Lung (tissue), 16 donors: Measurements from ENCODE around the gene INTS3. TPM values are rescaled to one million over a fixed set of nuclear protein-coding genes. Genes with fewer than 3 reads are reported as not detected.

Experiments
- ATAC-seq: fragments of 200-7000 bp; cut with Tn5 transposase; one replicate; pipeline ENCODE4 v1.9.1; 2020; ENCODE audit warnings: moderate number of reproducible peaks; ENCODE audit not compliant: insufficient read depth, low FRiP score
- DNase-seq, 3 donors: peaks; one replicate each; pipeline ENCODE4 v3.0.0-alpha.2; 2013 to 2017
- H3K27ac ChIP-seq, 2 donors: one replicate each; pipeline ENCODE4 v1.5.1; 2013; ENCODE audit warnings: mild to moderate bottlenecking in 2 of 2, moderate library complexity in 2 of 2, control low read depth in 1 of 2, inconsistent platforms in 1 of 2, low read depth in 1 of 2, low read length in 1 of 2
- H3K27me3 ChIP-seq, 3 donors: one replicate each; pipeline ENCODE4 v1.5.1; 2013; ENCODE audit warnings: low read length in 2 of 3; ENCODE audit not compliant: control insufficient read depth in 3 of 3, insufficient read depth in 3 of 3
- H3K36me3 ChIP-seq, 4 donors: one replicate each; pipeline ENCODE4 v1.5.1; 2013; ENCODE audit warnings: low read length in 4 of 4, mild to moderate bottlenecking in 1 of 4, moderate library complexity in 1 of 4; ENCODE audit not compliant: control insufficient read depth in 4 of 4, insufficient read depth in 4 of 4
- H3K4me1 ChIP-seq, 5 donors: one replicate each; pipeline ENCODE4 v1.5.1; 2013; ENCODE audit warnings: low read length in 5 of 5, mild to moderate bottlenecking in 2 of 5, moderate library complexity in 1 of 5; ENCODE audit not compliant: control insufficient read depth in 5 of 5, insufficient read depth in 5 of 5
- H3K4me3 ChIP-seq: one replicate; pipeline ENCODE4 v1.5.1; 2013; ENCODE audit warnings: mild to moderate bottlenecking, control low read depth, moderate library complexity
- H3K9ac ChIP-seq, 2 donors: one replicate each; pipeline ENCODE4 v1.5.1; 2013; ENCODE audit warnings: low read length in 2 of 2, control low read depth in 1 of 2; ENCODE audit not compliant: insufficient read depth in 1 of 2
- H3K9me3 ChIP-seq, 4 donors: one replicate each; pipeline ENCODE4 v1.5.1; 2013; ENCODE audit warnings: low read length in 3 of 4, mild to moderate bottlenecking in 1 of 4, moderate library complexity in 1 of 4; ENCODE audit not compliant: control insufficient read depth in 4 of 4, insufficient read depth in 3 of 4
- CTCF ChIP-seq: IDR thresholded peaks from 2 replicates; pipeline ENCODE4 v1.5.1; 2012; ENCODE audit warnings: mild to moderate bottlenecking; ENCODE audit errors: control extremely low read depth, extremely low read depth
- WGBS, 2 donors: extraction: QIAGEN DNeasy Blood & Tissue Kit; methylation state at CpG; one replicate each; pipeline ENCODE4 v1.1.7; 2013; 5-methylcytosine and 5-hydroxymethylcytosine counted together
- long read RNA-seq, 5 donors: transcript quantifications; one replicate each; lab custom pipeline, GENCODE V29; 2026
- polyA plus RNA-seq, 2 donors: library from polyadenylated mRNA; stranded (reverse); fragments of 200-250 nt; gene quantifications; one replicate each; pipeline ENCODE4 v1.2.1, GENCODE V29; 2013
- total RNA-seq, 2 donors: library from RNA; depleted of rRNA in 1 of 2; stranded (reverse); fragments of >200 nt in 1 of 2; gene quantifications; one replicate each; pipeline ENCODE4 v1.2.1, GENCODE V29; 2014 to 2021
- donor health status: control.
- donor health status: control.
- donor health status: Bipolar disorder and iron deficiency.
- donor health status: healthy.
- donor health status: DM: yes; HTN: yes; CAD: no.

The INTS3 gene, protein sequence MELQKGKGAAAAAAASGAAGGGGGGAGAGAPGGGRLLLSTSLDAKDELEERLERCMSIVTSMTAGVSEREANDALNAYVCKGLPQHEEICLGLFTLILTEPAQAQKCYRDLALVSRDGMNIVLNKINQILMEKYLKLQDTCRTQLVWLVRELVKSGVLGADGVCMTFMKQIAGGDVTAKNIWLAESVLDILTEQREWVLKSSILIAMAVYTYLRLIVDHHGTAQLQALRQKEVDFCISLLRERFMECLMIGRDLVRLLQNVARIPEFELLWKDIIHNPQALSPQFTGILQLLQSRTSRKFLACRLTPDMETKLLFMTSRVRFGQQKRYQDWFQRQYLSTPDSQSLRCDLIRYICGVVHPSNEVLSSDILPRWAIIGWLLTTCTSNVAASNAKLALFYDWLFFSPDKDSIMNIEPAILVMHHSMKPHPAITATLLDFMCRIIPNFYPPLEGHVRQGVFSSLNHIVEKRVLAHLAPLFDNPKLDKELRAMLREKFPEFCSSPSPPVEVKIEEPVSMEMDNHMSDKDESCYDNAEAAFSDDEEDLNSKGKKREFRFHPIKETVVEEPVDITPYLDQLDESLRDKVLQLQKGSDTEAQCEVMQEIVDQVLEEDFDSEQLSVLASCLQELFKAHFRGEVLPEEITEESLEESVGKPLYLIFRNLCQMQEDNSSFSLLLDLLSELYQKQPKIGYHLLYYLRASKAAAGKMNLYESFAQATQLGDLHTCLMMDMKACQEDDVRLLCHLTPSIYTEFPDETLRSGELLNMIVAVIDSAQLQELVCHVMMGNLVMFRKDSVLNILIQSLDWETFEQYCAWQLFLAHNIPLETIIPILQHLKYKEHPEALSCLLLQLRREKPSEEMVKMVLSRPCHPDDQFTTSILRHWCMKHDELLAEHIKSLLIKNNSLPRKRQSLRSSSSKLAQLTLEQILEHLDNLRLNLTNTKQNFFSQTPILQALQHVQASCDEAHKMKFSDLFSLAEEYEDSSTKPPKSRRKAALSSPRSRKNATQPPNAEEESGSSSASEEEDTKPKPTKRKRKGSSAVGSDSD
- total RNA-seq (10 to 100 TPM; 63.5 to 70.4 TPM), polyA plus RNA-seq (10 to 100 TPM; 31.3 to 38.6 TPM)
- long read RNA-seq, donor 1, full-length matches to known transcripts, result 9 of 33 reads
- long read RNA-seq, donor 1, partial matches to known transcripts, result 24 of 33 reads
- long read RNA-seq, donor 1, other reads (novel, unspliced or antisense), result 0 of 33 reads
- long read RNA-seq, donor 2, result 0 reads
- long read RNA-seq, donor 3, partial matches to known transcripts, result 6 of 7 reads
- long read RNA-seq, donor 3, other reads (novel, unspliced or antisense), result 0 of 7 reads
- long read RNA-seq, donor 4, partial matches to known transcripts, result 26 of 26 reads
- long read RNA-seq, donor 4, other reads (novel, unspliced or antisense), result 0 of 26 reads
- long read RNA-seq, donor 5, full-length matches to known transcripts, result 5 of 47 reads
- long read RNA-seq, donor 5, partial matches to known transcripts, result 42 of 47 reads
- long read RNA-seq, donor 5, other reads (novel, unspliced or antisense), result 0 of 47 reads

GRCh38 chr1:153727463-153728304, at the start of gene INTS3:
Gene INTS3 (plus strand): TSS chr1:153728050. CDS start chr1:153728635, 585 bp downstream.
- H3K9ac ChIP-seq, result peak within 1 kb of the TSS; percentile 94 to 96
- peaks cover 3 to 19% (median 15%) of the 10 kb centered on the region in 5 donors for H3K4me1 ChIP-seq
- TF ChIP-seq CTCF, result no peak
- H3K27me3 ChIP-seq, result no peaks in the 10 kb centered on the region
- H3K4me3 ChIP-seq, result peak within 1 kb of the TSS; percentile 68
- ATAC-seq, result peak; percentile 99
- peaks cover 0 to 3% (median 1%) of the 10 kb centered on the region in 4 donors for H3K36me3 ChIP-seq
- H3K27ac ChIP-seq, result peak within 1 kb of the TSS; percentile 93 to 99
- peak; percentile 100 for DNase-seq
- 0 to 1% methylated on average over 48 to 49 of the region's 49 CpGs for WGBS, 2 donors
- H3K9me3 ChIP-seq, result no peaks in the 10 kb centered on the region

DNA sequence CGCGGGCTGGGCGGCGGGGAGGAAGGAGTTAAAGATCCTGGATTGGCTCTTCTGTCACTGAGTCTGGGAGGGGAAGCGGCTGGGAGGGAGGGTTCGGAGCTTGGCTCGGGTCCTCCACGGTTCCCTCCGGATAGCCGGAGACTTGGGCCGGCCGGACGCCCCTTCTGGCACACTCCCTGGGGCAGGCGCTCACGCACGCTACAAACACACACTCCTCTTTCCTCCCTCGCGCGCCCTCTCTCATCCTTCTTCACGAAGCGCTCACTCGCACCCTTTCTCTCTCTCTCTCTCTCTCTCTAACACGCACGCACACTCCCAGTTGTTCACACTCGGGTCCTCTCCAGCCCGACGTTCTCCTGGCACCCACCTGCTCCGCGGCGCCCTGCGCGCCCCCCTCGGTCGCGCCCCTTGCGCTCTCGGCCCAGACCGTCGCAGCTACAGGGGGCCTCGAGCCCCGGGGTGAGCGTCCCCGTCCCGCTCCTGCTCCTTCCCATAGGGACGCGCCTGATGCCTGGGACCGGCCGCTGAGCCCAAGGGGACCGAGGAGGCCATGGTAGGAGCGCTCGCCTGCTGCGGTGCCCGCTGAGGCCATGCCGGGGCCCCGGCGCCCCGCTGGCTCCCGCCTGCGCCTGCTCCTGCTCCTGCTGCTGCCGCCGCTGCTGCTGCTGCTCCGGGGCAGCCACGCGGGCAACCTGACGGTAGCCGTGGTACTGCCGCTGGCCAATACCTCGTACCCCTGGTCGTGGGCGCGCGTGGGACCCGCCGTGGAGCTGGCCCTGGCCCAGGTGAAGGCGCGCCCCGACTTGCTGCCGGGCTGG, 49.1 kb upstream of the INTS3 start, which contains the start of gene NPR1:
NPR1 (plus strand) TSS at position 170 of the 818 bp plus-strand sequence; CDS start at position 591, 421 bp downstream.
- 1% methylated on average over 63 to 78 of the region's 78 CpGs for WGBS, 2 donors
- TF ChIP-seq CTCF, result no peak
- H3K9ac ChIP-seq, result no peak within 1 kb of the TSS
- H3K4me3 ChIP-seq, result peak within 1 kb of the TSS; percentile 91
- peaks cover 0 to 5% (median 0%) of the 10 kb centered on the region in 4 donors for H3K36me3 ChIP-seq
- H3K9me3 ChIP-seq, result no peaks in the 10 kb centered on the region
- H3K27ac ChIP-seq, result peak within 1 kb of the TSS; percentile 24 to 86
- peaks cover 0 to 25% (median 2%) of the 10 kb centered on the region in 5 donors for H3K4me1 ChIP-seq
- peak; percentile 59 for ATAC-seq
- DNase-seq, result peak; percentile 52 to 69 (median 56)
- peaks cover 0 to 40% (median 32%) of the 10 kb centered on the region in 3 donors for H3K27me3 ChIP-seq
